Measurements from ENCODE around the gene JSRP1.

DNA sequence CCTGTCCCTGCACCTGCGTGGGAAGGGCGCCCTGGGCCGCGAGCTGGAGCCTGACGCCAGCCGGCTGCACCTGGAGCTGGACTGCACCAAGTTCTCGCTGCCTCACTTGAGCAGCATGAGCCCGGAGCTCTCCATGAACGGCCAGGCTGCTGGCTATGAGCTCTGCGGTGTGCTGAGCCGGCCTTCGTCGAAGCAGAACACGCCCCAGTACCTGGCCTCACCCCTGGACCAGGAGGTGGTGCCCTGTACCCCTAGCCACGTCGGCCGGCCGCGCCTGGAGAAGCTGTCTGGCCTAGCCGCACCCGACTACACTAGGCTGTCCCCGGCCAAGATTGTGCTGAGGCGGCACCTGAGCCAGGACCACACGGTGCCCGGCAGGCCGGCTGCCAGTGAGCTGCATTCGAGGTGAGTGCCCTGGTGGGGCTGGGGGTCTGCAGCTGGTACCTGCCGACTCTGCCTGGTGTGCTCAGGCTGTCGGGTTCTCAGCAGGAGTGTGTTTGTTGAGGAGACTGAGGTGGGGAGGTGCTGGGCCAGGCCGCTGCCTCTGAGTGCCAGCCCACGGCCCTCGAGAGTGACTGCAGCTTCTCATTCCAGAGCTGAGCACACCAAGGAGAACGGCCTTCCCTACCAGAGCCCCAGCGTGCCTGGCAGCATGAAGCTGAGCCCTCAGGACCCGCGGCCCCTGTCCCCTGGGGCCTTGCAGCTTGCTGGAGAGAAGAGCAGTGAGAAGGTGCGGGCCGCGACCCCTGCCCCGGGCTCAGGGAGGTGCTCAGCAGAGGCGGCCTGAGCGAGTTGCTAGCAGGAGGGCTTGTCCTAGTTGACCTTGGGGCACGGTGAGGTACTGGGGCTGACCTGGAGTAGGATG lies 39.6 kb downstream of the JSRP1 start:
- no peak for TF ChIP-seq REST (IDR thresholded peaks at IDR 0.05; ENCODE audit: unreplicated experiment)
- TF ChIP-seq, protein P1, sequence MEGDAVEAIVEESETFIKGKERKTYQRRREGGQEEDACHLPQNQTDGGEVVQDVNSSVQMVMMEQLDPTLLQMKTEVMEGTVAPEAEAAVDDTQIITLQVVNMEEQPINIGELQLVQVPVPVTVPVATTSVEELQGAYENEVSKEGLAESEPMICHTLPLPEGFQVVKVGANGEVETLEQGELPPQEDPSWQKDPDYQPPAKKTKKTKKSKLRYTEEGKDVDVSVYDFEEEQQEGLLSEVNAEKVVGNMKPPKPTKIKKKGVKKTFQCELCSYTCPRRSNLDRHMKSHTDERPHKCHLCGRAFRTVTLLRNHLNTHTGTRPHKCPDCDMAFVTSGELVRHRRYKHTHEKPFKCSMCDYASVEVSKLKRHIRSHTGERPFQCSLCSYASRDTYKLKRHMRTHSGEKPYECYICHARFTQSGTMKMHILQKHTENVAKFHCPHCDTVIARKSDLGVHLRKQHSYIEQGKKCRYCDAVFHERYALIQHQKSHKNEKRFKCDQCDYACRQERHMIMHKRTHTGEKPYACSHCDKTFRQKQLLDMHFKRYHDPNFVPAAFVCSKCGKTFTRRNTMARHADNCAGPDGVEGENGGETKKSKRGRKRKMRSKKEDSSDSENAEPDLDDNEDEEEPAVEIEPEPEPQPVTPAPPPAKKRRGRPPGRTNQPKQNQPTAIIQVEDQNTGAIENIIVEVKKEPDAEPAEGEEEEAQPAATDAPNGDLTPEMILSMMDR (conservative IDR thresholded peaks at IDR 0.05; ENCODE audit: low read depth in 2 of 2): no peak

All from GM23338 (cell line).